ENCODE results near the gene TRAF3IP1.

GRCh38 chr2:238382381-238382781, 62.1 kb downstream of the TRAF3IP1 start:
- no peak for TF ChIP-seq CTCF (IDR thresholded peaks at IDR 0.05)
- no peak for TF ChIP-seq POLR2A (IDR thresholded peaks at IDR 0.05)
